ENCODE measurements around the gene NSMCE1. TPM values are rescaled to one million over a fixed set of nuclear protein-coding genes. Genes with fewer than 3 reads are reported as not detected.

Gene NSMCE1
- total and polyA plus RNA-seq, 2 of the 8 experiments (the other 6 are each of a cell fraction or from before 2014, with no cell fraction given), result 8.1 to 16.6 TPM

- no peak for TF ChIP-seq CBX8 (IDR thresholded peaks at IDR 0.05; ENCODE audit: borderline replicate concordance, low read depth, low read length)
- TF ChIP-seq POLR2AphosphoS5 (IDR thresholded peaks at IDR 0.05; ENCODE audit: low read depth, low read length), result no peak
- no peak for TF ChIP-seq TAF1 (IDR thresholded peaks at IDR 0.05; ENCODE audit: low read depth, low read length)
- no peak for TF ChIP-seq USF2 (IDR thresholded peaks at IDR 0.05; ENCODE audit: low read length)
- no peak for TF ChIP-seq TBP (IDR thresholded peaks at IDR 0.05; ENCODE audit: low read depth, low read length)
Observed at GRCh38 chr16:27308792-27309191, 40.2 kb upstream of the NSMCE1 start (continued).

Measured in H1 (cell line).